ENCODE data around the gene CYP1A2.

CYP1A2 gene

GRCh38 chr15:74787251-74788041 is 38.8 kb downstream of the CYP1A2 start:
- H3K4me3 ChIP-seq (ENCODE audit: low read depth, low read length) = no peak overlapping the region
- H3K27ac ChIP-seq (ENCODE audit: extremely low read depth, low read depth, low read length) = no peak overlapping the region
- POLR2A ChIA-PET = interaction anchor here (0.5 to 1.4 kb wide), 7 partner anchors 8 to 247 kb away, joined by 3 to 4 read pairs (median 3); partner anchors contain the start of gene MPI
- CTCF ChIA-PET = interaction anchor here (0.5 to 25.7 kb wide), 34 partner anchors 11 to 864 kb away, joined by 3 to 649 read pairs (median 4); partner anchors contain the start of genes CSK, STOML1 and ULK3
- no peaks in the 10 kb centered on the region for H3K9me3 ChIP-seq (ENCODE audit: control insufficient read depth, insufficient read depth, low read depth, low read length)
- H3K4me1 ChIP-seq (ENCODE audit: control insufficient read depth, insufficient read depth, low read length) = peaks cover 59% of the 10 kb centered on the region
- H3K36me3 ChIP-seq (ENCODE audit: control insufficient read depth in 2 of 2, insufficient read depth in 1 of 2, low read length in 2 of 2) = peaks cover 0 to 30% of the 10 kb centered on the region in 2 experiments; a peak in 1 of 3 replicates
- TF ChIP-seq ZNF513 (tag by site-specific recombination; IDR thresholded peaks at IDR 0.05) = peak; percentile 83
- TF ChIP-seq ZNF707 (tag by site-specific recombination; IDR thresholded peaks at IDR 0.05) = no peak
- TF ChIP-seq KLF1 (tag by site-specific recombination; IDR thresholded peaks at IDR 0.05) = 0 out of 2 replicates have a peak, but pooled peaks have one; percentile 25
- TF ChIP-seq ZNF830 (tag by site-specific recombination; IDR thresholded peaks at IDR 0.05; ENCODE audit: low read depth) = no peak
- no peak for TF ChIP-seq ZNF169 (tag by site-specific recombination; IDR thresholded peaks at IDR 0.05)
- no peak for TF ChIP-seq ZNF530 (tag by site-specific recombination; IDR thresholded peaks at IDR 0.05; ENCODE audit: low read depth)
- no peak for TF ChIP-seq ZNF510 (tag by site-specific recombination; IDR thresholded peaks at IDR 0.05; ENCODE audit: insufficient replicate concordance)
- no peak for TF ChIP-seq ZFP37 (tag by site-specific recombination; IDR thresholded peaks at IDR 0.05)
- no peak for TF ChIP-seq AEBP2 (tag by site-specific recombination; IDR thresholded peaks at IDR 0.05; ENCODE audit: borderline replicate concordance)
- no peak for TF ChIP-seq ZNF777 (tag by site-specific recombination; IDR thresholded peaks at IDR 0.05; ENCODE audit: borderline replicate concordance)
- no peak for TF ChIP-seq TCF7L2 (IDR thresholded peaks at IDR 0.05; ENCODE audit: borderline replicate concordance, low read depth, low read length)
- no peak for TF ChIP-seq ZNF677 (tag by site-specific recombination; IDR thresholded peaks at IDR 0.05)
- peak; percentile 96 for TF ChIP-seq ZNF341 (tag by site-specific recombination; IDR thresholded peaks at IDR 0.05; ENCODE audit: low read depth)
- TF ChIP-seq ZNF132 (tag by site-specific recombination; IDR thresholded peaks at IDR 0.05; ENCODE audit: borderline replicate concordance) = no peak
- no peak for TF ChIP-seq ZNF248 (tag by site-specific recombination; IDR thresholded peaks at IDR 0.05)
- TF ChIP-seq SP2 (tag by site-specific recombination; IDR thresholded peaks at IDR 0.05) = peak; percentile 43
- peak; percentile 100 for TF ChIP-seq ZBTB17 (tag by site-specific recombination; IDR thresholded peaks at IDR 0.05)
- TF ChIP-seq ZNF785 (tag by site-specific recombination; IDR thresholded peaks at IDR 0.05) = no peak
- no peak for TF ChIP-seq ZNF571 (tag by site-specific recombination; IDR thresholded peaks at IDR 0.05)
- no peak for TF ChIP-seq ZNF223 (tag by site-specific recombination; IDR thresholded peaks at IDR 0.05)
- no peak for TF ChIP-seq ZNF501 (tag by site-specific recombination; IDR thresholded peaks at IDR 0.05)
- peak; percentile 99 for TF ChIP-seq ZNF600 (tag by site-specific recombination; IDR thresholded peaks at IDR 0.05)
- no peak for TF ChIP-seq ZNF174 (tag by site-specific recombination; IDR thresholded peaks at IDR 0.05)
- TF ChIP-seq ZNF654 (tag by site-specific recombination; IDR thresholded peaks at IDR 0.05; ENCODE audit: low read depth) = no peak
- no peak for TF ChIP-seq ZNF175 (tag by site-specific recombination; IDR thresholded peaks at IDR 0.05)
- no peak for TF ChIP-seq ZNF10 (tag by site-specific recombination; IDR thresholded peaks at IDR 0.05)
- TF ChIP-seq ZNF354C (tag by site-specific recombination; IDR thresholded peaks at IDR 0.05; ENCODE audit: borderline replicate concordance, low read depth) = no peak
- no peak for TF ChIP-seq ZNF148 (tag by site-specific recombination; IDR thresholded peaks at IDR 0.05; ENCODE audit: borderline replicate concordance)
- no peak for TF ChIP-seq GLIS2 (tag by site-specific recombination; IDR thresholded peaks at IDR 0.05)
- TF ChIP-seq GLI2 (tag by site-specific recombination; IDR thresholded peaks at IDR 0.05; ENCODE audit: borderline replicate concordance, low read depth) = no peak
- TF ChIP-seq ZSCAN4 (tag by site-specific recombination; IDR thresholded peaks at IDR 0.05) = peak; percentile 65; the same call in 1 of the 2 replicates
- TF ChIP-seq ZNF621 (tag by site-specific recombination; IDR thresholded peaks at IDR 0.05) = no peak
- TF ChIP-seq SCRT2 (tag by site-specific recombination; IDR thresholded peaks at IDR 0.05) = no peak

Measured in HEK293 (cell line).